ENCODE results near the gene LRRC74B.
"Not testable (repeated sequence)": the region's sequence is repeated elsewhere in the genome, so short reads cannot be mapped to it uniquely, and the experiment has no call there.

The LRRC74B gene

DNA sequence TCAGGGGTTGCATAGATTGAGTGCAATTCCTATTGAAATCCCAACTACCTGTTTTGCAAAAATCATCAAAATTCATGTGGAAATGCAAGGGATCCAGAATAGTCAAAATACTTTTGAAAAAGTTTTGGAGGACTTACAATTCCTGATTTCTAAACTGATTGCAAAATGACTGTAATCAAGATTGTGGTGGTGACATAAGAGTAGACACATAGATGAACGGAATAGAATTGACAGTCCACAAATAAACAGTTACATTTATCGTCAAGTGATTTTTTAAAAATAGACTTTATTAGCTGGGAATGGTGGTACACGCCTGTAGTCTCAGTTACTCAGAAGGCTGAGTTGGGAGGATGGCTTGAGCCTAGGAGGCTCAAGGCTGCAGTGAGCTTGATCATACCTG lies 10.8 kb upstream of the LRRC74B start:
- H3K27me3 ChIP-seq = peaks cover 20 to 36% (median 30%) of the 10 kb centered on the region in 11 experiments

DNA sequence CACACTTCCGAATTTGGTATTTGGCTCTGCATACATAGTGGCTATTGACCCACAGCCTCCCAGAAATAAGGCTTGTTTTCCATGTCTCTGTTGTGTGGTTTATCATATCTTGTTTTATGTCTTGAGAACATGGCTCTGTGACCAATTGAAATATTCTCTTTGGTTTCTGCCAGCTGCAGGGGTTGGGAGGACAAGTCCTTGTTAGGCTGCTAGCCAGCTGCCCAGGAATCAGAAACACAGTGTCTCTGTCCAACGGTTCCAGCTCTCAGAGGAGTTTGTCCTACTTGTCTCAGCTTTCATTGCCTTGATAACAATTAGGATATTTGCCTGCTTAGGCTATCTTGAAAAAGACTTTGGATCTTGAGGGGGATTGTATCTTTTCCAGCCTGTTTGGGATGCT lies 7.3 kb upstream of the LRRC74B start:
- Histone ChIP-seq H3K4me3 (no peak overlapping the region), H3K27ac (peak overlapping the region in 2 of 11 experiments; percentile 20 to 22; a peak in 1 of 22 replicates), H3K9ac (no peak overlapping the region), H3K36me3 (no peaks in the 10 kb centered on the region), H3K4me2 (peak overlapping the region in 6 of 11 experiments; percentile 14 to 51 (median 37); a peak in 9 of 22 replicates), H3K27me3 (peaks cover 0 to 3% (median under 1%) of the 10 kb centered on the region in 11 experiments; a peak in 3 of 22 replicates), H4K20me1 (no peaks in the 10 kb centered on the region), H3K9me3 (replicated peaks in 1 of 11) (no peaks in the 10 kb centered on the region), H3K4me1 (peaks cover 6 to 25% (median 21%) of the 10 kb centered on the region in 10 experiments)
- TF ChIP-seq Cebpa-rat (IDR thresholded peaks at IDR 0.05) = no peak

More for the DNA sequence above, 10.8 kb upstream of the LRRC74B start:
- Histone ChIP-seq H3K27ac (no peak overlapping the region), H3K4me2 (no peak overlapping the region), H3K4me3 (no peak overlapping the region), H3K36me3 (no peaks in the 10 kb centered on the region), H3K9ac (no peak overlapping the region), H4K20me1 (peaks cover 0 to 15% (median 0%) of the 10 kb centered on the region in 11 experiments; a peak in 2 of 22 replicates), H3K9me3 (replicated peaks in 1 of 11) (no peaks in the 10 kb centered on the region), H3K4me1 (peaks cover 7 to 26% (median 18%) of the 10 kb centered on the region in 10 experiments)
- TF ChIP-seq Cebpa-rat (IDR thresholded peaks at IDR 0.05) = no peak

DNA sequence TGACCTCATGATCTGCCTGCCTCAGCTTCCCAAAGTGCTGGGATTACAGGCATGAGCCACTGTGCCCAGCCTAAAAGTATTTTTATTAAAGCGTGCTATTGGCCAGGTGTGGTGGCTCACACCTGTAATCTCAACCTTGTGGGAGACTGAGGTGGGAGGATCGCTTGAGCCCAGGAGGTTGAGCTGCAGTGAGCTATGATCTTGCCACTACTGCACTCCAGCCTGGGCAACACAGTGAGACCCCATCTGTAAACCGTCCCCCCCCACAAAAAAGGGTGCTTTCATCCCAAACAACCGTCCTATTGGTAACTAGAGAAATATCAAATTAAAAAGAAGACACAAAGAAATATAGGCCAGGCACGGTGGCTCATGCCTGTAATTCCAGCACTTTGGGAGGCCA lies 6.6 kb upstream of the LRRC74B start:
- peaks cover 5 to 29% (median 25%) of the 10 kb centered on the region in 10 experiments for H3K4me1 ChIP-seq
- H4K20me1 ChIP-seq; H3K27me3 ChIP-seq; H3K27ac ChIP-seq; H3K9me3 ChIP-seq (replicated peaks in 1 of 11); H3K9ac ChIP-seq; H3K36me3 ChIP-seq; H3K4me3 ChIP-seq; H3K4me2 ChIP-seq: not testable (repeated sequence)

DNA sequence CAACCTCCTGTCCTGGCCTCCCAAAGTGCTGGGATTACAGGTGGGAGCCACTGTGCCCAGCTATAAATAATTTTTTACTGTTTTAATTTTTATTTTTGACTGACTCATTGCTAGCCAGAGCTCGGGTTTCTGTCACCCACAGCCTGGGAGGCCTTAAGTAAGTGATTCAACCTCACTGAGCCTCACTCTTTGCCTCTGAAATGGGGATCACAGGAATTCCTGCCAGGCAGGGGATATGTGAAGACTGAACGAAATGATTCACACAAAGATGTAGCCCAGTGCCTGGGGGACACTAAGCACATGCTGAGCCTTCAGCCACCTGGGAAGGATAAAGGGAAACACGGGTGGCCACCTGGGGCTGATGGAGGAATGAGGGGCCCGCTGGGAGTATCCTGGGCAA lies 3.8 kb upstream of the LRRC74B start:
- Histone ChIP-seq H3K27ac (no peak overlapping the region), H3K4me2 (no peak overlapping the region), H3K9ac (no peak overlapping the region), H3K36me3 (no peaks in the 10 kb centered on the region), H3K4me1 (peaks cover 24 to 50% (median 46%) of the 10 kb centered on the region in 10 experiments), H3K4me3 (no peak overlapping the region), H3K9me3 (replicated peaks in 1 of 11) (no peaks in the 10 kb centered on the region), H4K20me1 (peaks cover 0 to 5% (median 0%) of the 10 kb centered on the region in 11 experiments; a peak in 3 of 22 replicates), H3K27me3 (no peaks in the 10 kb centered on the region)
- TF ChIP-seq Cebpa-rat (IDR thresholded peaks at IDR 0.05) = no peak

DNA sequence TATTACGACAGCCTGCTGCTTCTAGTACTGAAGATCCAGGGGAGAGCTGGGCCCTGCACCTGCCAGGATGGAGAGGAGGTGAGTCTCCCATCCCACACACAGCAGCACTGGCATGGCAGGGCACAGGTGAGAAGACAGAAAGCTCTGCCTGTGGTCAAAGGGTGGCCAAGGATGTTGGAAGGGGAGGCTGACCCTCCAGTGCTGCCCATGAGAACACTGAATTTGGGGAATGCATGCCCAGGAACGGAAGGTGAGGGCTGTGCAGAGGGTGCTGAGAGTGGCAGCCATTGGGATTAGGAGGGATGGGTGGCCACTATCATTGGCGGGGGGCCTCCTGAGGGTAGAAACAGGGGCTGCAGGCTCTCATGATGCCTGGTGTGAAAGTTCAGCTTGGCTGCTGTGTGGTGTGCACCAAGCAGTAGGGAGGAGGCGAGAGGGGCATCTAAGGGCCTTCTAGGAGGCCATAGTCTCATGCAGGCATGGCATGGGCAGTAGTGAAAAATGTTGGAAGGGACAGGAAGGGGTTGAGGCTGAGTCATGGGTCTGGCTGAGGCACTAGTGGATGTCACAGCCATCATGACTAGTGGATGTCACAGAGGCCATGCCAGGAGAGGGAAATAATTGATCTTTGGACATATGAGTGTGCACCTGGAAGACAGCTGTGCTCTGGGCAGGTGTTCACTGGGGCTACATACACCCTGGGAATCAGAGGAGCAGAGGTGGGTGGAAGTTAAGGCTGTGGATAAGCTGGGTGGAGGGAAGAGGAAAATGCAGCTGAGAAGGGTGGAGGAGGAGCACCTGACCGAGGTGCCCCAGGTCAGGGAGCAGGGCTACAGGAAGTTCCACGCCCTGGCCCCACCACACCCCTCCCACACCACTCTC lies 2.5 kb upstream of the LRRC74B start:
- H3K4me1 ChIP-seq = peaks cover 24 to 39% (median 36%) of the 10 kb centered on the region in 10 experiments
- no peak overlapping the region for H3K9ac ChIP-seq
- peak overlapping the region in 9 of 11 experiments; percentile 89 to 99 (median 94); a peak in 15 of 22 replicates for H3K4me2 ChIP-seq
- no peak overlapping the region for H3K27ac ChIP-seq
- no peaks in the 10 kb centered on the region for H3K9me3 ChIP-seq (replicated peaks in 1 of 11)
- peaks cover 0 to 5% (median 0%) of the 10 kb centered on the region in 11 experiments; a peak in 3 of 22 replicates for H4K20me1 ChIP-seq
- no peaks in the 10 kb centered on the region for H3K27me3 ChIP-seq
- H3K4me3 ChIP-seq = no peak overlapping the region
- no peaks in the 10 kb centered on the region for H3K36me3 ChIP-seq
- TF ChIP-seq Cebpa-rat (IDR thresholded peaks at IDR 0.05) = no peak

- Histone ChIP-seq H3K4me2 (peak overlapping the region; percentile 87 to 99 (median 93)), H3K27me3 (no peaks in the 10 kb centered on the region), H3K4me3 (0 out of 20 replicates have a peak overlapping the region, but pooled peaks of 1 of the 10 experiments have one; percentile 4), H3K9me3 (replicated peaks in 1 of 11) (no peaks in the 10 kb centered on the region), H3K36me3 (no peaks in the 10 kb centered on the region), H3K27ac (peak overlapping the region in 6 of 11 experiments; percentile 45 to 78 (median 56); a peak in 9 of 22 replicates), H3K4me1 (peaks cover 24 to 35% (median 33%) of the 10 kb centered on the region in 10 experiments), H4K20me1 (peaks cover 0 to 5% (median 0%) of the 10 kb centered on the region in 11 experiments; a peak in 3 of 22 replicates), H3K9ac (peak overlapping the region in 4 of 11 experiments; percentile 23 to 54 (median 31); a peak in 2 of 22 replicates)
- no peak for TF ChIP-seq Cebpa-rat (IDR thresholded peaks at IDR 0.05)
These were observed 1.7 kb upstream of the LRRC74B start for GRCh38 chr22:21043860-21044535.

DNA sequence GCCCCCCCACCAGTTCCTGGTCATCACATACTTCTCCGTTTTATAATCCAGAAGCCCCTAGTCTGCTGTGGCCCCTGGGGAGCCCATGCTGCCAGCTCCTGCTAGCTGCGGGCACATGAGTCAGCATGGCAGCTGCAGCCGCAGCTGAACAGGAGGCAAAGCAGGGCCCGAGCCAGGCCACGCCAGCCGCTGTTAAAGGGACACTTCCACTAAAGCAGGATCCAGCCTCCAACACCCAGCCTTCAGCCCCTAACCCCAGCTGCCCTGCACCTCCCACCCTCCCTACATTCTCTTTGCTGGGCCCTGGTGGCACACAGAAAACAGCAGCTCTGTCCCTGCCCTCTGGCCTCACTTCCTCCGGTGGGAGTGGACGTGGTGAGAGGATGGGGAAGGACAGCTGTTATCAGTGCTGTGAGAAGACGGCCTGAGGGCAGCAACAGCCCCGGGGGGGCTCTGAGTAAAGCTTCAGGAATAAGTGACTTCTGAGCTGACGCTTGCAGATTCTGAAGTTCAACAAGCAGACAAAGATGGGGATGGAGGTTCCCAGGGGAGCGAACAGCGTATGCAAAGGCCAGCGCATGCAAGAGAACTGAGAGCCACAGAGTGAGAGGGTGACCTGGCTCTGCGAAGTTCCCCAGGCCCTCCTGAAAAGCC lies 688 bp upstream of the LRRC74B start:
- Histone ChIP-seq H3K36me3 (no peaks in the 10 kb centered on the region), H3K4me3 (peak overlapping the region in 9 of 10 experiments; percentile 39 to 62 (median 50); a peak in 18 of 20 replicates), H3K4me2 (peak overlapping the region; percentile 87 to 99 (median 93)), H4K20me1 (peaks cover 0 to 5% (median 0%) of the 10 kb centered on the region in 11 experiments; a peak in 3 of 22 replicates), H3K9me3 (replicated peaks in 1 of 11) (no peaks in the 10 kb centered on the region), H3K27ac (peak overlapping the region in 10 of 11 experiments; percentile 15 to 78 (median 64); a peak in 17 of 22 replicates), H3K27me3 (no peaks in the 10 kb centered on the region), H3K9ac (peak overlapping the region in 10 of 11 experiments; percentile 32 to 73 (median 52); a peak in 17 of 22 replicates), H3K4me1 (peaks cover 24 to 35% (median 33%) of the 10 kb centered on the region in 10 experiments)
- no peak for TF ChIP-seq Cebpa-rat (IDR thresholded peaks at IDR 0.05)

- Histone ChIP-seq H3K27ac (no peak overlapping the region), H3K4me3 (no peak overlapping the region), H4K20me1 (peaks cover 0 to 7% (median 0%) of the 10 kb centered on the region in 11 experiments; a peak in 3 of 22 replicates), H3K9me3 (replicated peaks in 1 of 11) (no peaks in the 10 kb centered on the region), H3K9ac (no peak overlapping the region), H3K27me3 (no peaks in the 10 kb centered on the region), H3K4me1 (peaks cover 32 to 49% (median 42%) of the 10 kb centered on the region in 10 experiments), H3K36me3 (no peaks in the 10 kb centered on the region), H3K4me2 (no peak overlapping the region)
- no peak for TF ChIP-seq Cebpa-rat (IDR thresholded peaks at IDR 0.05)
These were observed 1.4 kb downstream of the LRRC74B start for GRCh38 chr22:21047035-21047661.
